Umbilical cord (tissue), 2 donors: ENCODE results near the gene CDC42BPA. TPM values are rescaled to one million over a fixed set of nuclear protein-coding genes. Genes with fewer than 3 reads are reported as not detected.
A peak's percentile ranks its signal among the peaks of the same experiment; 100 is the strongest.

Experiments
- DNase-seq: peaks from one replicate; pipeline ENCODE4 v3.0.0-alpha.2; 2015; ENCODE audit warnings: low spot score
- total RNA-seq: library from RNA; depleted of rRNA; stranded (reverse); fragments of >200 nt; gene quantifications from one replicate; pipeline ENCODE4 v1.2.3, GENCODE V29; 2014; ENCODE audit warnings: low replicate concordance; ENCODE audit not compliant: insufficient read depth

Gene CDC42BPA
- total RNA-seq, 1 donor from 2014 or later, result 110 TPM

GRCh38 chr1:226982451-226983177 is 335.7 kb downstream of the CDC42BPA start:
- DNase-seq, result no peak

GRCh38 chr1:226981838-226982237 is 336.5 kb downstream of the CDC42BPA start:
- no peak for DNase-seq

DNA sequence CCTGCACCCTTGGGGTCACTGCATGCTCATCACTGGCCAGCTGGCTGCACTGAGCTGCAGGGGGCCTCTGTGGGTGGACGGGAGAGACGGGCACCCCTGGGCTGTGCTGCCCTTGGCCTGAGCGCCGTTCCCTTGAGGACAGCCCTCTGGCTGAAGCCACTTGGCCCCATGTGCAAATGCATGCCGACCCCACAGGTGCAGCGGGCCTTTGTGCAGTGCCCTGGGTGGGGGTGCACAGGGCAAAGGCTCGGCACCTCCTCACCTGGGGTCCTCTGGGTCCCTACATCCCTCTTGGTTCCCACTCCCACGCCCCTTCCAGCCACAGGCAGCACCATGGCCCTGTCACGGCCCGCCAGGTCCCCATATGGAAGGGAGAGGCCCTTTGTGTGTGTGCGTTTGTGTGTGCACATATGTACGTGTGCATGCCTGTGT is 336.9 kb downstream of the CDC42BPA start:
- DNase-seq, result no peak

DNA sequence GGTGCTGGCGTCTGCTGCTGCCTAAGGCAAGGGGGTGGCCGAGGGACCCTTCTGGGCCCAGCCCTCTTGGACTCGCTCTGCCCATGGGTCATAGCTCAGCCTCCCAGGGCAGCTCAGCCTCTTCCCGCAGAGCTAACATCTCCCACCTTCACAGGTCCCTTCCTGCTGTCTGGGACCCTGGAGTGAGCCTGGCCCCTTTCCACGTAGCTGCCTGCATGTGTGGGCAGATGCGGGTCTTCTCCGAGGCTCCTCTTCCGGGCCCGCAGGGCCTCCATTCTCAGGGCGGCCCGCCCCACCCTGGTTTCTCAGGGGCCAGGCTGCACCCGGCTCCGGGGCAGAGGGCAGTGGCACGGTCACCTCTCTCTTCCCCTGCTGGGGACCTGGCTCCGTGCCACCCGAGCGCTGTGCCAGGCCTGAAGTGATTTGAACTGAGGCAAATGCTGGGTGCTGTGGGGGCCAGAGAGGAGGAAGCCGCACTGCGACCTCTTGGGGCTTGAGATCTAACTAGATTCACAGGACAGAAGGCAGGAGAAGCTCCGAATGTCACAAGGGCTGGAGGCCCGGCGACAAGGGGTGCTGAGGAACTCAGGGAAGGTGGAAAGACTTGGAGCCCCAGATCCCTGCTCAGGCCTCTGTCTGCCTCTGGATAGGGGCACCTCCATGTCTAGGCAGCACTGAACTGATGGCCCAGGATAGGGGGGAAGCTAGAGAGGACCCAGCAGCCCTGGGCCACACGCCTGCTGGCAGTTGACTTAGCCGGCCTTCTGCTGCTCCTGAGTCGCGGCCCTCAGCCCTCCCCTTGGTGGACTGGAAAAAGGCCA is 337.5 kb downstream of the CDC42BPA start:
- no peak for DNase-seq

DNA sequence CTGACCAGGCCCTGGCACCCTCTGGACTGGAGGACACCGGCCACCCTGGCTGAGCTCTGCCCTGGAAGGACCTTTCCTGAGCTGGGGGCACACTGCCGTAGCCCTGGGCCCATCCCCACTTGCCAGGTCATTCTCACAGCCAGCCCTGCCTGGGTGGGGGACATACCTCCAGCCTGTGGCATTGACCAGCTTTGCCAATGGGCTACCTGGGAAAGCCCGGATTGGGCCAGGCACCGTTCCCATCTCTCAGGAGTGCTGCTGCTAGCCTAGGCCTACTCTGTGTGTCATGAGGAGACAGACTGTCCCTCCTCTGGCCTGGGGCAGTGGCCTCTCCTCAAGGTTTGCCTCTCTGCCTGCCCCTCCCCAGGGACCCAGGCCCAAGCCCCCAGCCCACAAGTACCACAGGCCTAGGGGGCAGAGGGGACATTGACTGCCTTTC is 338.2 kb downstream of the CDC42BPA start:
- DNase-seq, result no peak

GRCh38 chr1:226979517-226980121 is 338.7 kb downstream of the CDC42BPA start:
- DNase-seq, result no peak

DNA sequence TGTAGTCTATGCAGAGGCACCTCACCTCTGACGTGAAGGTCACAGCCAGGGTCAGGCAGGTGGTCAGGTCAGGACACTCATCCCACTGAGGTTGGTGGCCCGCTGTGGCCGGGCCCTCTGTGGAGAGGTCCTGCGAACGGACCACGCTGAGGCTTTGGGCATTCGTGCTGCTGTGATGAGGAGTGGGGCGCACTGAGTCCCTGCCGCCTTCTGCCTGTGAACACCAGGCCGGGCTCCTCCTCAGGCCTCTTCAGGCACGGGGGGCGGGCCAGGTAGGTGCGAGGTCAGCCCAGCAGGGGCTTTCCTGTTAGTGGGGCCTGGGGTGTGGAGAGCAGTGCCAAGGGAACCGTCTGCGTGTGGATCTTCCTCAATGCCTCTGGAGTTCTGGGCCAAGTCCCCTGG is 339.2 kb downstream of the CDC42BPA start:
- DNase-seq, result no peak

DNA sequence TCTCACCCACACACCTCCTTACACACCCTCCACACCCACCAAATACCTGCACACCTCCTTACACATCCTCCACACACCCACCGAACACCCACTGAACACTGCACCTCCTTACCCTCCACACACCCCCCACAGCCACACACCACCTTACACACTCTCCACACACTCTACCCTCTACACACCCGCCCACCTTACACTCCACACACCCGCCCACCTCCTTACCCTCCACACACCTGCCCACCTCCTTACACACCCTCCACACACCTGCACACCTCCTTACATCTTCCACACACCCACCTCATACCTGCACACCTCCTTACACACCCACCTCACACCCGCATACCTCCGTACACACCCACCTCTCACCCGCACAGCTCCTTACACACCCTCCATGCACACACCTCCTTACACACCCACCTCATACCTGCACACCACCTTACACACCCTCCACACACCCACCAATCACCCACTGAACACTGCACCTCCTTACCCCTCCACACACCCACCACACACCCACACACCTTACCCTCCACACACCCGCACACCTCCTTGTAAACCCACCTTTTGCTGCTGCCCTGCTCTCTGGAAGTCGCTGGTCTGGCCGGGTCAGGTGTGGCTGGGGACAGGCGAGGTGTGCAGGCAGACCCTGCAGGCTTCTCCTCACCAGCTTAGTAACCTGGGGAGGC is 339.7 kb downstream of the CDC42BPA start:
- DNase-seq, result no peak

DNA sequence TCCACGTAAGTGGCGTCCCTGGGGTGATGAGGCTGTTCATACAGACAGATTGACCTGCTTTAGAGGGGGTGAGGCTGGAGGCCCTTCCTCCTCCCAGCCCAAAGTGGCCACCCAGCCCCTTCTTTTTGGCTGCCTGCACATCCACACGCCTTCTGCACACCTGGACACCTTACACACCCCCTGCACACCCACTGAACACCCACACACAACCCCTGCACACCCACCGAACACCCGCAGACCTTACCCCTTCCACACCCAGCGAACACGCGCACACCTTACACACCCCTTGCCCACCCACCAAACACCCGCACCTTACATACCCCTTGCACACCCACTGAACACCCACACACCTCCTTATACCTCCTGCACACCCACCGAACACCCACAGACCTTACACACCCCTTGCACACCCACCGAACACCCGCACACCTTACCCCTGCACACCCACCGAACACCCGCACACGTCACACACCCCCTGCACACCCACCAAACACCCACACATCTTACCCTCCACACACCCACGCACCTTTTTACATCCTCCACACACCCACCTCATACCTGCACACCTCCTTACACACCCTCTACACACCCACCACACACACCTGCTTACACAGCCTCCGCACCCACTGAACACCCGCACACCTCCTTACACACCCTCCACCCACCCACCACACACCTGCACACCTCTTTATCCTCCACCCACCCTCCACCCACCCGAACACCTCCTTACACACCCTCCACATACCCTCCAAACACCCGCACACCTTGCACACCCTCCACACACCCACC is 340.5 kb downstream of the CDC42BPA start:
- no peak for DNase-seq

DNA sequence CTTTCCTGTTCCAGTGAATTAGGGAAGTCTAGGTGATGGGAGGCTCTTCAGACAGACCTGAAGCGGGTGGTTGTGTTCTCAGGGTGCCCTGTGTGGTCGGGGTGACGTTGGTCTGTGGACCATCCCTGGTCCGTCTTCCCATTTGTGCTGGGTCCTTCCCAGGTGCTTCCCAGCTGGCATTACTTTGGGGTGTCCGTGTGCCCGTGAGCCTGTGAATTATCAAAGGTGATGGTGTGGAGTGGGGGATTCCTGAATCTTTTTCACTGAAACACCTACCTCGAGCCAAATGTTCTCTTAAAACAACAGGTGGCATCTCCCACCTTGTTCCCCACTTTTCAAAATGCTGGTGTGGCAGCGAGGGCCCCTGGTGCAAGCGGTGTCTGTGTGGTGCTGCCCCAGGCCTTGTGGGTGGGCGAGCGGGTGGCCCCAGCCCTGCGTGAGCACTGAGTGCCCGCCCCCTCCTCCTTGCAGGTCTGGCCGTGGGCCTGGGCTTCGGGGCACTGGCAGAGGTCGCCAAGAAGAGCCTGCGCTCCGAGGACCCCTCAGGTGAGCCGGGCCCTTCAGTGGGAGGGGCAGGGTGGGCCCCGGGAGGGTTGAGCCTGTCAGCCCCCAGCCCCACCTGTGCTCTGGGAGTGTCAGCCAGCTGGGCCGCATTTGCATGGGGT is 341.2 kb downstream of the CDC42BPA start:
- DNase-seq, result no peak

GRCh38 chr1:226976276-226976977 is 341.9 kb downstream of the CDC42BPA start:
- no peak for DNase-seq

GRCh38 chr1:226975259-226976250 is 342.7 kb downstream of the CDC42BPA start:
- no peak for DNase-seq

DNA sequence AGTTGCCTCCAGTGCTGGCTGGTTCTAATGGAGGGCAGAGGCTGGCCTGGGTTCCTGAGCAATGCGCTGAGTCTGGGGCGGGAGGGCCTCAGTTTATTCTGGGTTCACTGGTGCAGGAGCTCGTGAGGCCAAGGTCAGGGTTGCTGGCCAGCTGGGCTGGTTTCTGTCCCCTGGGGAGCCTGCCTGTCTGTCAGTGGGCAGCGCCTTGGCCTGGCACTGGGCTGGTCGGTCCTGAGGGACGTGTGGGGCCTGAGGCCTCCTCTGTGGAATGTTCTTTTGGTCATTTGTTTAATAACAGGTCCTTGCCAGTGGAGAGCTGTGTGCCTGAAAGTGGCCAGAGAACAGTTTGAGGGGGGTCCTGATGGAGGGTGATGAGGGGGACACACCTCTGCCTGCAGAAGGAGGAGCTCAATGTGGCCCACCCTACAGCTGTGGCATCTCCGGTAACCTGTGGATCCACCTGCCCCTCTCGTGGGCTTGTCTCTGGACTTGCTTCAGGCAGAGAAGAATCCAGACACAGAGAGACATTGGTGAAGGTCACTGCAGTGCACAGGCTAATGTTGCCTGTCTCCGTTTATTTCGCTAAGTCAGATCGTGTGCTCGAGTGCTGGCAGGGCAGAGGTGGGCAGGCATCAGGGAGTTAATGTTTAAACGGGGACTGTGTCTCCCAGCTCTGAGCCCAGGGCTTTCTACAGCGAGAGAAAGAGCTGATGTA is 343.6 kb downstream of the CDC42BPA start:
- DNase-seq, result no peak

- peak; percentile 87 for DNase-seq
Observed at GRCh38 chr1:226973898-226974543, 344.3 kb downstream of the CDC42BPA start.

DNA sequence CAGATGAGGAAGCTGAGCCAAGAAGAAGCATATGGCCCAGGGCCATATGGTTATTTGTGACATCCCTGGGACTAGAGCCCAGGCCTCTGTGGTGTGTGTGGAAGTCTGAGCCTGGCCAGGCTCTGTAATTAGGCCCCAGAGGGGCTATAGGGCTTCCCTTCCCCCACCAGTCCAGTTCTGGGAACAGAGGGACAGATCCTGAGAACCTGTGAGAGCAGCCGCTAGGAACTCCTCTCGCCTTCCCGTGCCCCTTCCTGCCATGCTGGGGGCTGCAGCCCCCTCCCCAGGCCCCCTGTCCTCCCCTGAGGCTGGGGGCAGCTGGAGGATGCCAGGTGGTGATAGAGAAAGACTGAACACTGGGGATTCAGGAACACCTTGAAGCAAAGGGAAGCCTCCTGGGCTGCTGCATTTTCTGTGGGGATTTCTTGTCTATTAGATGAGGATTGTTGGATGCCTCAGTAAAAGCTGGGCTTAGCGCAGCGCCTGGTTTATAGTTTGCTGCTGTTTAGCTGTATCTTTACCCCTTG is 344.9 kb downstream of the CDC42BPA start:
- DNase-seq, result peak; percentile 69

DNA sequence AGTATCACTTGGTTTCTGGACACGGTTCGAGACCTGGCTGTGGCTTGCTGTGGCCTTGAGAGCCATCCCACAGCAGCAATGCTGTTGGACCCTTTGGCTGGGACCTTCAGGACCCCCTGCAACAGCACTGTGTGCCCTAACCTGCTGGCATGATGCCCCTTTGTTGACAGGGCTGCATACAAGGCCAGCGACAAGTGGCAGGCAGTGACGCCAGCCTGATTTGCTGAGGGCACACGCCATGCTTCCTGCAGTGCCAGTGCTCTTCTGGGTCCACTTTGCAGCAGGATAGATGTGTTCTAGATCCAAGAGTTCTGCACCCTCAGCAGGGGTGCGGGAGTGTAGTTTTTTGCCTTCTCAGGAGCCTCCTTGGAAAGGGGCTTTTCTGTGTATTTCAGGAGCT is 345.4 kb downstream of the CDC42BPA start:
- no peak for DNase-seq

- no peak for DNase-seq
Observed at GRCh38 chr1:226971765-226972164, 346.5 kb downstream of the CDC42BPA start.
